ENCODE measurements around the gene ANKRD11.
"Not testable (repeated sequence)": the region's sequence is repeated elsewhere in the genome, so short reads cannot be mapped to it uniquely, and the experiment has no call there.

The ANKRD11 gene

GRCh38 chr16:89384282-89384681 lies 106.1 kb downstream of the ANKRD11 start:
- DNase-seq (ENCODE audit: low read depth in 2 of 2) = no peak

- DNase-seq (ENCODE audit: low read depth in 2 of 2) = no peak
Measured at GRCh38 chr16:89383095-89384003, 107.0 kb downstream of the ANKRD11 start.

GRCh38 chr16:89382555-89382954 lies 107.8 kb downstream of the ANKRD11 start:
- not testable (repeated sequence) for DNase-seq (ENCODE audit: low read depth in 2 of 2)

- no peak for DNase-seq (ENCODE audit: low read depth in 2 of 2)
Measured at GRCh38 chr16:89381788-89382187, 108.6 kb downstream of the ANKRD11 start.

DNA sequence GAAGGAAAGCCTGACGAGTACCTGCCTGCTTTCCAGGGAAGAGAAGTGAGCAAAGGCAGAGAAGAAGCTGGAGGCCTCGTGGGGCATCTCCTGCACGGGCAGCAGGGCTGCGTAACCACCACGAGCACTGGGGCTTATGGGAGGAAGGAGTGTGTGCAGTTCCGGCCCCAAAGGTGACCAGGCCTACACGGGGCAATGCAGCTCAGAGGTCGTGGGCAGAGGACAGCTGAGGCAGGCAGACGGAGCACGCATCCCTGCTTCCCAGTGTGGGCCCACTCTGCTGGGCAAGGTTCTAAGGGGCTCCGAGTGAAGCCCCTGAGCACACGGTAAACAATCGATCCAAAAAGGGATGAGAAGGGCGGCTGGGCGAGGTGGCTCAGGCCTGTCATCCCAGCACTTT lies 109.7 kb downstream of the ANKRD11 start:
- no peak for DNase-seq (ENCODE audit: low read depth in 2 of 2)

DNA sequence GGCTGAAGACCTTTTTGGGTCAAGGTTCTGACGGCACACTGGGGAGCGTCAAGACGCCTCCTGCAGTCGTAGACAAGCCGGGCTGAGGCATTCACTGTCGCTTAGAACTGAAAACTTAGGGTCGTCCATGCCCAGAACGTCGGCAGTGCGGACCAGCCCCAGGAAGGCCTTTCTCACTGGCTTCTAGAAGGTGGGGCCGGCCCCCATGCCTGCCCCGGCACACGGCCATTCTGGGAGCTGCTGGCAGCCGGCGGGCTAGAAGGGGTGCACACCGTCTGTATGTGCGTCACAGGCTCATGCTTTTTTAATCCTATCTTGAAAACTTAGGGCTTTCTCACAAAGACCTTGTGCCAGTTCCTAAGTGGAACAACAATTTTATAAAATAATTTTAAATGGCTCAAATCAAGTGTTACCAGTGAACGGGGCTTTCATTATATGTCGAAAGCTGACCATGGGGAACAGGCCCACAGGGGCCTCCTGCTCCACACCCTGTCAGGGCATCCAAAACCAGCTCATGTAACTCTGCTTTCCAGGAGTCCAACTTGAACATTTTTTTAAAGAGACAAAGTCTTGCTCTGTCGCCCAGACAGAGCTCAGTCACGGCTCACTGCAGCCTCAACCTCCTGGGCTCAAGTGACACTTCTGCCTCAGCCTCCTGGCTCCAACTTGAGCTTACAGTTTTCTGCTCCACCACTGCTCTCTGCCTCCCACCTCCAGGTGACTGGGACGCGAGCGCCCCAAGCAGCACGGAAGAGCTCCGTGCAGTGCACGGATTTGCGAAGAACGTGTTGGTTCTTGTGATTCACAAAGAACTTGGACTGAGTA lies 111.2 kb downstream of the ANKRD11 start:
- DNase-seq (ENCODE audit: low read depth in 2 of 2) = no peak

DNA sequence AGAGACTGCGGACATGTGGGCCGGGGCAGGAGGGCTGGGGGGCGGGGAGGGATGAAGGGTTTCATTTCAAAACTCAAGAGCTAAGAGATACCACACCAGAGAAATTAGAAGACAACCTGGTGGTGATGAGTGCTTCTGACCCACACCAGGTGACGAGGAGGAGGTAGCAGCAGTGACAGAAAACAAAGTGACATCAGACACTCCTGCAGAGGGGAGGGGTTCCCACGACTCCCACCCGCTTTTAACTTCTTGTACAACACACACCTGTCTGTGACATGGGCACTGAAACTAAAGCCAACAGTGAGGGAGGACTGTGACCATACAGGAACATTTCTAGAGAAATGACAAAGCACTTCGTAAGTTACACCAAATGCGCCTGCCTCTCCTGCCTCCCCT lies 112.9 kb downstream of the ANKRD11 start:
- no peak for DNase-seq (ENCODE audit: low read depth in 2 of 2)

- DNase-seq (ENCODE audit: low read depth in 2 of 2) = no peak
Measured at GRCh38 chr16:89376812-89377452, 113.4 kb downstream of the ANKRD11 start.

DNA sequence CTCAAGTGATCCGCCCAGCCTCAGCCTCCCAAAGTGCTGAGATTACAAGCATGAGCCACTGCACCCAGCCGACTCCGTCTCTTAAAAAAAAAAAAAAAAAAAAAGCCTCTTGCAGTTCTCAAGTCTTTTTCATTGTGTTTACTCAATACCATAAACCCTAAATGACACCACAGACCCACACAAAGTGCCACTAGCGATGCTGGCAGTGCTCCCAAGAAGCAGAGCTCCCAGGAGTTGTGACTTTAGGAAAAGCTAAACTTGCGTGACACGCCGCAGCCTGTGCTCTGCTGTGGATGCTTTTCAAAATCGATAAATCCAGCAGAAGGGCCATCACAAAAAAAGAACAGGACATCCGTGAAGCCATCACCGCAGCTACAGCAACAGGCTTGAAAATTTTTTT lies 114.7 kb downstream of the ANKRD11 start:
- DNase-seq (ENCODE audit: low read depth in 2 of 2) = no peak

- DNase-seq (ENCODE audit: low read depth in 2 of 2) = no peak
Measured at GRCh38 chr16:89375021-89375420, 115.3 kb downstream of the ANKRD11 start.

GRCh38 chr16:89374393-89374960 lies 115.9 kb downstream of the ANKRD11 start:
- no peak for DNase-seq (ENCODE audit: low read depth in 2 of 2)

DNA sequence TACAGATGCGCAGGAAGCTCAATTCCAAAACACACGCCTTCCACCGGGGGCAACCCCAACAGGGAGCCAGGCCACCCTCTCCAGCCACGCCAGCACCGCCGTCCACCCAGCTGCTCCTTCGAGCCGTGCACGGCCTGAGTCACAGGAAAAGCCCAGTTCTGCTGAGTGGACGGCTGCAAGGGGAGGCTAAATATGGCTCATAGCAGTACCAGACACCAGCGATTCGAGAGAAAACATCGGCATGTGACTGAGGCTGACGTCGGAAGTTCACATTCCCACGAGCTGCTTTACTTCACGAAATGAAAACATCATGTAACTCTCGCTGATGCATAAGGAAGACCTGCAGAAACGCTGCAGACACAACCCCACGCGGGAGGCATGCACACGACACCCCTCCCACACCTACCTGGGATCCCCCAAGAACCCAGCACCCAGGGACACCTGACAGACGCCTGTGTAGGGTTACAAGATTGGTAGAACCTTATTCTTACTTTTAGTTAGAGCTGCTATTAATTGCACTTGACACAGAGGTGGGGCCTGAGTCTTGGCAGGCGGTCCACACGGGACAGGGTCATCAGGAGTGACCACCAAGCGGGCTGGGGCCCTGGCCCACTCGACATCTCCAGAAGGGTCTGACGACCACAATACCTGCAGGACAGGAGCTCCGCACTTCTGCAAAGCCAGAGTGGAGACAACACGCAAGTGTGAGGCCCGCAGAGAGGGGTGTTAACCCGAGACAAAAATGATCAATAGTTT lies 116.8 kb downstream of the ANKRD11 start:
- DNase-seq (ENCODE audit: low read depth in 2 of 2) = no peak

DNA sequence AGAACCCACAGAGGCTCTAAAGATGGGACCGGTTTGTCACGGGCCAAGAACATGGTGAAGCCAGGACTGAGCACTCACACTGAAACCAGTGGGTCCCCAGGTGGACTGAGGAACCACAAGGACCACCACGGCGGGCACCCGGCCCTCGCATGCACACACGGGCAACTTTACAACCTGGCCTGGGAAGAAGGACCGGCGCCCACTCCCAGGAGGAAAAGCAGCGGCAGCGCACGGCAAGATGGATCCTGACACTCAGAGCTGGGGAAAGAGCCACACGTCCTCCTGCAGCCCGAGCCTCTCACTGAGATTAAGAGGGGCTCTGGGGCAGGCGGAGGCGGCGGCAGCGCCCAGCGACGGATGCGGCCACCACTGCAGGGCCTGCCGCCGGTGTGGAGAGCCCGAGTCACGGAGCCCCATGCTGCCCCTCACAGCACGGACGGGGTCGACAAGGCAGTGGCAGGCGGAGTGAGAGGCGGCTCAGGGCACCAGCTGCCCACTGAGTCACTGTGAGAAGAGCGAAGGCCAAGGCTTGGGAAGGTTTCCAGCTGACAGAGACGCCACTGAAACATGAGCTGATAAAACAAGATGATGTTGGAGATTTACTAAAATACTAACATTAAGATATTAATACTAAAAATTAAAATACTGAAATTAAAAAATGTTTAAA lies 118.3 kb downstream of the ANKRD11 start:
- no peak for DNase-seq (ENCODE audit: low read depth in 2 of 2)

DNA sequence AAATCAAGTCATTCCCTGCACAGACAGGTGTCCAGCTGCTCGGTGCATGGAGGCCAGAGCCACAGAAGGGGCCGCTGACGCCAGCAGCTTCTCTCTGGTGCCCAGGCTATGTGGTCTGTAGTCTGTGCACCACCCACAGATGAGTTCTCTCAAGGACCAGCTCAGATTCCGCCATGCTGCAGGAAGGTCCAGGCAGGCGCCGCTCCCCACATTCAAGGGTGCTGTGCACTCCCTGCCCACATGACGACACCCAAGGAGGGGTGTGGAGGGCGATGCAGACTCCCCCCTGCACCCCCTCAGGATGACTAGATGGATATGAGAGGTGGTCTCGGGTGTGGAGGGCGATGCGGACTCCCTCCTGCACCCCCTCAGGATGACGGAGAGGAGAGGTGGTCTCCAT lies 119.0 kb downstream of the ANKRD11 start:
- DNase-seq (ENCODE audit: low read depth in 2 of 2) = no peak

GRCh38 chr16:89370601-89371000 lies 119.8 kb downstream of the ANKRD11 start:
- DNase-seq (ENCODE audit: low read depth in 2 of 2) = no peak

GRCh38 chr16:89370081-89370511 lies 120.3 kb downstream of the ANKRD11 start:
- DNase-seq (ENCODE audit: low read depth in 2 of 2) = no peak

- no peak for DNase-seq (ENCODE audit: low read depth in 2 of 2)
Measured at GRCh38 chr16:89369266-89369895, 121.0 kb downstream of the ANKRD11 start.

- no peak for DNase-seq (ENCODE audit: low read depth in 2 of 2)
Measured at GRCh38 chr16:89368604-89369249, 121.6 kb downstream of the ANKRD11 start.

GRCh38 chr16:89367538-89367915 lies 122.8 kb downstream of the ANKRD11 start:
- DNase-seq (ENCODE audit: low read depth in 2 of 2) = no peak

Data from stimulated activated CD8-positive, alpha-beta memory T cell treated with anti-CD3 and anti-CD28 coated beads, Interleukin-15, amount 100 ng/mL, for 48 hours (primary cell).